ENCODE results near the gene TTLL10. TPM values are rescaled to one million over a fixed set of nuclear protein-coding genes. Genes with fewer than 3 reads are reported as not detected.

Gene TTLL10
- total RNA-seq, 1 donor from 2014 or later = not detected

DNA sequence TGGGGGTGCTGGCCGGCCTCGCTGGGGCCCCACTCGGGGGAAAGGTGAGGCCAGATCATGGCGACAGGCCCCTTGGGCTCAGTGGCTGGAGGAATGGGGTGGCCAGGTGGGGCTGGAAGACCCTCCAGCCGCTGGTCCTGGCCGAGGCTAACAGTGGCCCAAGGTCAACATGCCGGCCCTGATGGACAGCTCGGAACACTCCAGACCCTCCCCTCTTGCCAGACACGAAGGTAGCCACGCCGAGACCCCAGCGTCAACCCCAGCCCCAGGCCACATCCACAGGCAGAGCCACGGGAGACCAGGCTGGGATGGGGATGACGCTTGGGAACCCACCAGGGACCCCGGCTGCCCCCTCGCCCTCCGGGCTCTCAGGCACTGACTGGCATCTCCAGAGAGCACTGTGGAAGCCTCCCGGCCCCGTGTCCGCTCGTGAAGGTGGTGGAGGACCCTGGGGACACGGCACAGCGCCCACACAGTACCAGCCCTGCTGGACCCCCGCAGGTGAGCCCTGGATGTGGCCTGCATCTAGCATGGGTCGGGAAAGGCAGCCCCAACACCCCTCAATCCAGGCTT, 73.7 kb downstream of the TTLL10 start:
- DNase-seq (ENCODE audit: low read depth) = no peak
- Histone ChIP-seq H3K4me3 (ENCODE audit: low read depth, low read length) (no peak overlapping the region), H3K36me3 (ENCODE audit: control insufficient read depth, insufficient read depth, low read length) (no peaks in the 10 kb centered on the region), H3K27me3 (ENCODE audit: control insufficient read depth, insufficient read depth, low read length) (no peaks in the 10 kb centered on the region)
- no peak for FAIRE-seq
- TF ChIP-seq, protein P1, sequence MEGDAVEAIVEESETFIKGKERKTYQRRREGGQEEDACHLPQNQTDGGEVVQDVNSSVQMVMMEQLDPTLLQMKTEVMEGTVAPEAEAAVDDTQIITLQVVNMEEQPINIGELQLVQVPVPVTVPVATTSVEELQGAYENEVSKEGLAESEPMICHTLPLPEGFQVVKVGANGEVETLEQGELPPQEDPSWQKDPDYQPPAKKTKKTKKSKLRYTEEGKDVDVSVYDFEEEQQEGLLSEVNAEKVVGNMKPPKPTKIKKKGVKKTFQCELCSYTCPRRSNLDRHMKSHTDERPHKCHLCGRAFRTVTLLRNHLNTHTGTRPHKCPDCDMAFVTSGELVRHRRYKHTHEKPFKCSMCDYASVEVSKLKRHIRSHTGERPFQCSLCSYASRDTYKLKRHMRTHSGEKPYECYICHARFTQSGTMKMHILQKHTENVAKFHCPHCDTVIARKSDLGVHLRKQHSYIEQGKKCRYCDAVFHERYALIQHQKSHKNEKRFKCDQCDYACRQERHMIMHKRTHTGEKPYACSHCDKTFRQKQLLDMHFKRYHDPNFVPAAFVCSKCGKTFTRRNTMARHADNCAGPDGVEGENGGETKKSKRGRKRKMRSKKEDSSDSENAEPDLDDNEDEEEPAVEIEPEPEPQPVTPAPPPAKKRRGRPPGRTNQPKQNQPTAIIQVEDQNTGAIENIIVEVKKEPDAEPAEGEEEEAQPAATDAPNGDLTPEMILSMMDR (IDR thresholded peaks at IDR 0.05; ENCODE audit: insufficient read depth, low read length, severe bottlenecking) = no peak

Other genes with a start within 250 kb of the TTLL10 start
- 0.51 and 0.53 TPM in 2 replicates for gene SAMD11, start 250.0 kb upstream of the TTLL10 start, total RNA-seq
- 116 and 128 TPM in 2 replicates for gene NOC2L, start 214.6 kb upstream of the TTLL10 start, total RNA-seq
- gene KLHL17, start 213.3 kb upstream of the TTLL10 start, total RNA-seq = 4.5 and 6.8 TPM in 2 replicates
- gene PLEKHN1, start 207.4 kb upstream of the TTLL10 start, total RNA-seq = 1.6 and 5.4 TPM in 2 replicates
- gene PERM1, start 191.8 kb upstream of the TTLL10 start, total RNA-seq = under 0.01 TPM in 1 of 2 replicates, not detected in the other
- 42.6 and 83.5 TPM in 2 replicates for gene HES4, start 173.8 kb upstream of the TTLL10 start, total RNA-seq
- gene ISG15, start 160.4 kb upstream of the TTLL10 start, total RNA-seq = 18.2 and 25.7 TPM in 2 replicates
- 117 and 132 TPM in 2 replicates for gene AGRN, start 153.8 kb upstream of the TTLL10 start, total RNA-seq
- 9.0 and 14.6 TPM in 2 replicates for gene RNF223, start 99.6 kb upstream of the TTLL10 start, total RNA-seq
- 5.9 and 8.2 TPM in 2 replicates for gene C1orf159, start 57.8 kb upstream of the TTLL10 start, total RNA-seq
- gene TNFRSF18, start 32.7 kb downstream of the TTLL10 start, total RNA-seq = 1.7 TPM in 1 of 2 replicates, not detected in the other
- gene TNFRSF4, start 40.3 kb downstream of the TTLL10 start, total RNA-seq = 0.13 TPM in 1 of 2 replicates, not detected in the other
- gene SDF4, start 58.1 kb downstream of the TTLL10 start, total RNA-seq = 68.2 and 81.3 TPM in 2 replicates
- gene B3GALT6, start 58.4 kb downstream of the TTLL10 start, total RNA-seq = 19.1 and 24.5 TPM in 2 replicates
- gene C1QTNF12, start 72.8 kb downstream of the TTLL10 start, total RNA-seq = 1.3 and 2.7 TPM in 2 replicates
- 41.3 and 41.5 TPM in 2 replicates for gene UBE2J2, start 100.0 kb downstream of the TTLL10 start, total RNA-seq
- gene SCNN1D, start 106.6 kb downstream of the TTLL10 start, total RNA-seq = 0.26 and 0.51 TPM in 2 replicates
- gene ACAP3, start 134.1 kb downstream of the TTLL10 start, total RNA-seq = 34.0 and 36.4 TPM in 2 replicates
- 15.6 and 20.8 TPM in 2 replicates for gene PUSL1, start 134.7 kb downstream of the TTLL10 start, total RNA-seq
- 64.9 and 66.3 TPM in 2 replicates for gene INTS11, start 150.8 kb downstream of the TTLL10 start, total RNA-seq
- 10.8 and 20.2 TPM in 2 replicates for gene CPTP, start 150.9 kb downstream of the TTLL10 start, total RNA-seq
- gene TAS1R3, start 157.4 kb downstream of the TTLL10 start, total RNA-seq = 0.26 and 0.38 TPM in 2 replicates
- gene DVL1, start 175.5 kb downstream of the TTLL10 start, total RNA-seq = 208 and 233 TPM in 2 replicates
- 0.51 and 5.0 TPM in 2 replicates for gene MXRA8, start 184.7 kb downstream of the TTLL10 start, total RNA-seq
- gene AURKAIP1, start 201.3 kb downstream of the TTLL10 start, total RNA-seq = 93.5 and 128 TPM in 2 replicates
- gene CCNL2, start 225.5 kb downstream of the TTLL10 start, total RNA-seq = 119 and 134 TPM in 2 replicates
- gene MRPL20, start 233.4 kb downstream of the TTLL10 start, total RNA-seq = 46.3 and 50.4 TPM in 2 replicates
- 5.3 and 7.9 TPM in 2 replicates for gene ANKRD65, start 247.4 kb downstream of the TTLL10 start, total RNA-seq